ENCODE measurements around the gene TBC1D2. TPM values are rescaled to one million over a fixed set of nuclear protein-coding genes. Genes with fewer than 3 reads are reported as not detected.

Gene TBC1D2
- total RNA-seq, 2 experiments from 2014 or later = 3.1 to 5.5 TPM

DNA sequence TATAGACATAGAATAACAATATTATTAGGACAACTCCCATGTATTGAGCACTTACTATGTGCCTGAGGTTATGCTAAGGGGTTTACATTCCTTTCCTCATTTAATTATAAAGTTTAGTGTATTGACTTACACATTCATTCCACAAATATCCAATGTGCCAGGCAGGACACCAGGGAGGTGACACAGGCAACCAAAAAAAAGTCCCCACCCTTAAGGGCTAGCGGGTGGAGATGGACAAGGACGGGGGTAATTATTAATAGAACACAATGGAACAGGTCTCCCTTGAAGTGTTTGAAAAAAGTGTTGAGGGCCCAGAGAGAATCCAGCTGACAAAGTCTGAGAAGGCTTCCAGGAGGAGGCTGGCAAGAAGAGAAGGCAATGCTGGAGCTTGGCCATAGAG is 5.7 kb downstream of the TBC1D2 start:
- intact Hi-C loops (cut with micrococcal nuclease; ENCODE audit: unreplicated experiment) = no loop called here
- no peak overlapping the region for H2AFZ ChIP-seq (ENCODE audit: low read length)
- no peak for DNase-seq (ENCODE audit: low spot score)
- H3K79me2 ChIP-seq (ENCODE audit: insufficient read depth, low read depth, low read length) = no peaks in the 10 kb centered on the region
- peaks cover 6% of the 10 kb centered on the region for H3K4me1 ChIP-seq (ENCODE audit: insufficient read depth, low read length, poor library complexity, severe bottlenecking)
- H3K9me2 ChIP-seq (ENCODE audit: insufficient read depth, low read length) = no peaks in the 10 kb centered on the region
- no TSS peak for BruUV-seq (replicated peaks)
- no peak overlapping the region for H3K4me2 ChIP-seq (ENCODE audit: low read length)
- H3K4me3 ChIP-seq (ENCODE audit: low read depth, low read length, poor library complexity, severe bottlenecking) = no peak overlapping the region
- H4K20me1 ChIP-seq (ENCODE audit: insufficient read depth, low read length) = no peaks in the 10 kb centered on the region
- TF ChIP-seq EZH2phosphoT487 (IDR thresholded peaks at IDR 0.05; ENCODE audit: borderline replicate concordance, low read depth, low read length) = no peak
- TF ChIP-seq, protein P1, sequence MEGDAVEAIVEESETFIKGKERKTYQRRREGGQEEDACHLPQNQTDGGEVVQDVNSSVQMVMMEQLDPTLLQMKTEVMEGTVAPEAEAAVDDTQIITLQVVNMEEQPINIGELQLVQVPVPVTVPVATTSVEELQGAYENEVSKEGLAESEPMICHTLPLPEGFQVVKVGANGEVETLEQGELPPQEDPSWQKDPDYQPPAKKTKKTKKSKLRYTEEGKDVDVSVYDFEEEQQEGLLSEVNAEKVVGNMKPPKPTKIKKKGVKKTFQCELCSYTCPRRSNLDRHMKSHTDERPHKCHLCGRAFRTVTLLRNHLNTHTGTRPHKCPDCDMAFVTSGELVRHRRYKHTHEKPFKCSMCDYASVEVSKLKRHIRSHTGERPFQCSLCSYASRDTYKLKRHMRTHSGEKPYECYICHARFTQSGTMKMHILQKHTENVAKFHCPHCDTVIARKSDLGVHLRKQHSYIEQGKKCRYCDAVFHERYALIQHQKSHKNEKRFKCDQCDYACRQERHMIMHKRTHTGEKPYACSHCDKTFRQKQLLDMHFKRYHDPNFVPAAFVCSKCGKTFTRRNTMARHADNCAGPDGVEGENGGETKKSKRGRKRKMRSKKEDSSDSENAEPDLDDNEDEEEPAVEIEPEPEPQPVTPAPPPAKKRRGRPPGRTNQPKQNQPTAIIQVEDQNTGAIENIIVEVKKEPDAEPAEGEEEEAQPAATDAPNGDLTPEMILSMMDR (conservative IDR thresholded peaks at IDR 0.05; ENCODE audit: low read length) = no peak
- ChIA-PET CTCF (ENCODE audit: unreplicated experiment) (no interaction called here), POLR2A (no interaction called here)
- H3K9me3 ChIP-seq (ENCODE audit: low read length) = no peaks in the 10 kb centered on the region
- H3K36me3 ChIP-seq (ENCODE audit: insufficient read depth, low read length) = no peaks in the 10 kb centered on the region
- H3K27ac ChIP-seq (ENCODE audit: low read depth, low read length, poor library complexity, severe bottlenecking) = no peak overlapping the region

DNA sequence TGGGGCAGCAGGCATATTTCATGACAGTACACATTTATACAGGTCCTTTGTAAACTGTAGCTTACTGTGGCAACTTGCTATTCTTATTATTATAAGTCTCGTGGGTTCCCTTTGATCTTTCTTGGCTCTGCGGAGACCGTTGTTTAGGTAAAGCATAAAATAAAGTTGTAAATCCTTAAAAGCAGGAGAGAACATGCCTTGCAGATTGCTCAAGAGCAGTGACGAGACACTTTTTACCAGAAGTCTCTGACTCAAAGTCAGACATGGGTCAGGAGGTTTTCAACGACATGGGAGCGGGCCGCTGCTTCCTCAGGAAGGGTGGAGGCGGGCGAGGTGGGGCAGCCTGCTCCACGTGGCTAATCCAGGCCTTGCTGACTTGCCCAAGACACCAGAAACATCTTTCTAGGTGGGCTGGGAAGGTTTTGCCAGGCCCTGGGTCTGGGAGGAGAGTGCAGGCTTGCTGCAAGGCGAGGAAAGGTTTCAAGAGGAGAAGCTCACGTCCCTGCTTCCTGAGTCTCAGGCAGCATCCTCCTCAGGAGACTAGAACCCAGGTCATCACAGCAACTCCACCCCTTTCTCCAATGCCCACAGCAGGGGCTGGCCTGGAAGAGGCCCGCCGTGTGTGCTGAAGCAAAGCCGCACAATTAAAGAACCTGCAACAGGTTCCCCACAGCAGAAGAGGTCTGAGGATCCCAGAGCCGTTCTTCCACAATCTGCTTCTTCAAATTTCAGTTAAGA is 6.5 kb downstream of the TBC1D2 start:
- POLR2A ChIA-PET = no interaction called here
- Histone ChIP-seq H3K36me3 (ENCODE audit: insufficient read depth, low read length) (no peaks in the 10 kb centered on the region), H2AFZ (ENCODE audit: low read length) (no peak overlapping the region), H4K20me1 (ENCODE audit: insufficient read depth, low read length) (no peaks in the 10 kb centered on the region), H3K9me3 (ENCODE audit: low read length) (no peaks in the 10 kb centered on the region), H3K9me2 (ENCODE audit: insufficient read depth, low read length) (no peaks in the 10 kb centered on the region), H3K4me2 (ENCODE audit: low read length) (no peak overlapping the region), H3K4me1 (ENCODE audit: insufficient read depth, low read length, poor library complexity, severe bottlenecking) (no peaks in the 10 kb centered on the region), H3K4me3 (ENCODE audit: low read depth, low read length, poor library complexity, severe bottlenecking) (no peak overlapping the region), H3K27ac (ENCODE audit: low read depth, low read length, poor library complexity, severe bottlenecking) (no peak overlapping the region), H3K79me2 (ENCODE audit: insufficient read depth, low read depth, low read length) (no peaks in the 10 kb centered on the region)
- intact Hi-C loops (cut with micrococcal nuclease; ENCODE audit: unreplicated experiment) = no loop called here
- no peak for DNase-seq (ENCODE audit: low spot score)
- no TSS peak for BruUV-seq (replicated peaks)
- TF ChIP-seq, protein P1 (conservative IDR thresholded peaks at IDR 0.05; ENCODE audit: low read length) = no peak
- TF ChIP-seq EZH2phosphoT487 (IDR thresholded peaks at IDR 0.05; ENCODE audit: borderline replicate concordance, low read depth, low read length) = no peak
- CTCF ChIA-PET (ENCODE audit: unreplicated experiment) = no interaction called here

DNA sequence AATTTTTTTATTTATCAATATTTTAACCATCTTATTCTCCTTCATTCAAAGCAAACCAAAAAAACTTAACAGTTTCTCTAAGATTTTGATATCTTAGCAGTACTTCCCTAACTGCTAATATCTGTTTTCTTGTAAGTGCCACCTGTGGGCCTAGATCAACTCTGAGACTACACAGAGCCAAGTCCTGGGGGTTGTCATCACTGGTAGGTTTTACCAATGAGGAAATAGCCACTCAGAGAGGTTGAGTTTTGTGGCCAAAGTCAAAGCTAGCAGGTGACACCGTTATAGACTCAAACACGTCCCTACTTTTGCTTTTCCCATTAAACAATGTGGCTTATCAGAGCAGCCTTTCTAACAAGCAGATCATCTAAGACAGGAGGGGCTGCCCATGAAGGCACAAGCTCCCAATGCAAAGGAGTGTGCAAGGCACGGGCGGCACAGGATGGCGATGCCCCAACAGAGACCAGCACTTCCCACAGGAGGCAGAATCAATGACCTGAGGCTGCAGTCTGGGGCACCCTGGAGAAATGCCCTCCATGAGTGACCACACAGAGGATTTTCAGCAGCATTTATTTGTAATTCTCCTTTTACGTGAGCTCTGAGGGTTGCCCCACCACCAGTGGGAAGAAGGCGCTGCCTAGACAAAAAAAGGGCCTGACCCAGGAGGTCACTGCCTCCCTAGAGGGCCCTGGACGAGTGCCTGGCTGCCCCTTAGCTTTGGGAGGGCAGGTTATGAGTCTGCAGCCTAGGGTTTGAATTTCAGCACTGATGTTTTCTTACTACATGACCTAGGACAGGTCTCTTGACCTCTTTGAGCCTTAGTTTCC is 7.4 kb downstream of the TBC1D2 start:
- H4K20me1 ChIP-seq (ENCODE audit: insufficient read depth, low read length) = no peaks in the 10 kb centered on the region
- H3K4me2 ChIP-seq (ENCODE audit: low read length) = no peak overlapping the region
- TF ChIP-seq, protein P1 (conservative IDR thresholded peaks at IDR 0.05; ENCODE audit: low read length) = no peak
- TF ChIP-seq EZH2phosphoT487 (IDR thresholded peaks at IDR 0.05; ENCODE audit: borderline replicate concordance, low read depth, low read length) = no peak
- H3K4me1 ChIP-seq (ENCODE audit: insufficient read depth, low read length, poor library complexity, severe bottlenecking) = no peaks in the 10 kb centered on the region
- no TSS peak for BruUV-seq (replicated peaks)
- H3K27ac ChIP-seq (ENCODE audit: low read depth, low read length, poor library complexity, severe bottlenecking) = no peak overlapping the region
- POLR2A ChIA-PET = interaction anchor here (0.5 kb wide), 1 partner anchor 197 kb away, joined by 4 read pairs; no protein-coding TSS in a partner anchor
- H3K9me2 ChIP-seq (ENCODE audit: insufficient read depth, low read length) = no peaks in the 10 kb centered on the region
- intact Hi-C loops (cut with micrococcal nuclease; ENCODE audit: unreplicated experiment) = no loop called here
- H2AFZ ChIP-seq (ENCODE audit: low read length) = no peak overlapping the region
- H3K9me3 ChIP-seq (ENCODE audit: low read length) = no peaks in the 10 kb centered on the region
- no peaks in the 10 kb centered on the region for H3K36me3 ChIP-seq (ENCODE audit: insufficient read depth, low read length)
- no peaks in the 10 kb centered on the region for H3K79me2 ChIP-seq (ENCODE audit: insufficient read depth, low read depth, low read length)
- no peak overlapping the region for H3K4me3 ChIP-seq (ENCODE audit: low read depth, low read length, poor library complexity, severe bottlenecking)
- DNase-seq (ENCODE audit: low spot score) = no peak
- CTCF ChIA-PET (ENCODE audit: unreplicated experiment) = no interaction called here
